RWPE2 (cell line): ENCODE data around the gene CNTNAP5.

Source experiments
- ATAC-seq: fragments of 200-7000 bp; cut with Tn5 transposase; 3 replicates; pipeline ENCODE4 v1.9.1; 2021; ENCODE audit warnings: low read depth
- DNase-seq: peaks from one replicate; pipeline ENCODE4 v3.0.0-alpha.2; 2020; ENCODE audit warnings: low spot score
- H3K27ac ChIP-seq: fragments of 450-650 bp; 2 replicates; pipeline ENCODE4 v1.5.1; 2017; ENCODE audit warnings: mild to moderate bottlenecking; ENCODE audit not compliant: poor library complexity, severe bottlenecking
- H3K27me3 ChIP-seq: fragments of 250-450 bp; sonication (Bioruptor Pico); 2 replicates; pipeline ENCODE4 v1.5.1; 2021; ENCODE audit warnings: mild to moderate bottlenecking, moderate library complexity; ENCODE audit not compliant: insufficient read depth, poor library complexity, severe bottlenecking
- H3K36me3 ChIP-seq: fragments of 250-450 bp; sonication (Bioruptor Pico); 2 replicates; pipeline ENCODE4 v1.5.1; 2020; ENCODE audit warnings: low read depth, mild to moderate bottlenecking, moderate library complexity
- H3K4me1 ChIP-seq: fragments of 250-450 bp; sonication (Bioruptor Pico); 2 replicates; pipeline ENCODE4 v1.5.1; 2021; ENCODE audit warnings: mild to moderate bottlenecking, moderate library complexity; ENCODE audit not compliant: insufficient read depth, poor library complexity, severe bottlenecking
- H3K4me3 ChIP-seq: fragments of 250-450 bp; sonication (Bioruptor Pico); 2 replicates; pipeline ENCODE4 v1.5.1; 2021; ENCODE audit warnings: mild to moderate bottlenecking, moderate library complexity; ENCODE audit not compliant: severe bottlenecking
- H3K9me3 ChIP-seq: fragments of 250-450 bp; sonication (Bioruptor Pico); 2 replicates; pipeline ENCODE4 v1.5.1; 2021; ENCODE audit warnings: mild to moderate bottlenecking, moderate library complexity; ENCODE audit not compliant: severe bottlenecking
- CTCF ChIP-seq: fragments of 450-650 bp; IDR thresholded peaks from one replicate; pipeline ENCODE4 v1.5.1; 2017; ENCODE audit warnings: mild to moderate bottlenecking, moderate library complexity; ENCODE audit not compliant: poor library complexity, severe bottlenecking

The CNTNAP5 gene

GRCh38 chr2:124269348-124269747, 244.3 kb downstream of the CNTNAP5 start:
- no peak overlapping the region for H3K27ac ChIP-seq
- ATAC-seq (no peak), DNase-seq (no peak)
- no peak for TF ChIP-seq CTCF
- no peaks in the 10 kb centered on the region for H3K27me3 ChIP-seq
- no peaks in the 10 kb centered on the region for H3K36me3 ChIP-seq
- no peaks in the 10 kb centered on the region for H3K4me1 ChIP-seq
- H3K4me3 ChIP-seq = no peak overlapping the region
- H3K9me3 ChIP-seq = no peaks in the 10 kb centered on the region

GRCh38 chr2:124272261-124272841, 247.3 kb downstream of the CNTNAP5 start:
- no peaks in the 10 kb centered on the region for H3K27me3 ChIP-seq
- H3K36me3 ChIP-seq = no peaks in the 10 kb centered on the region
- H3K9me3 ChIP-seq = no peaks in the 10 kb centered on the region
- ATAC-seq (no peak), DNase-seq (no peak)
- no peak for TF ChIP-seq CTCF
- no peaks in the 10 kb centered on the region for H3K4me1 ChIP-seq
- H3K4me3 ChIP-seq = no peak overlapping the region
- H3K27ac ChIP-seq = no peak overlapping the region

GRCh38 chr2:124281541-124281940, 256.5 kb downstream of the CNTNAP5 start:
- no peak overlapping the region for H3K4me3 ChIP-seq
- no peak for TF ChIP-seq CTCF
- ATAC-seq (no peak), DNase-seq (no peak)
- no peaks in the 10 kb centered on the region for H3K27me3 ChIP-seq
- no peaks in the 10 kb centered on the region for H3K9me3 ChIP-seq
- H3K27ac ChIP-seq = no peak overlapping the region
- no peaks in the 10 kb centered on the region for H3K36me3 ChIP-seq
- no peaks in the 10 kb centered on the region for H3K4me1 ChIP-seq

GRCh38 chr2:124283096-124283495, 258.0 kb downstream of the CNTNAP5 start:
- no peaks in the 10 kb centered on the region for H3K36me3 ChIP-seq

More at GRCh38 chr2:124283096-124283495, 258.0 kb downstream of the CNTNAP5 start:
- DNase-seq (peak; percentile 72), ATAC-seq (peak; percentile 85)
- Histone ChIP-seq H3K27ac (no peak overlapping the region), H3K4me1 (no peaks in the 10 kb centered on the region), H3K27me3 (no peaks in the 10 kb centered on the region), H3K9me3 (no peaks in the 10 kb centered on the region), H3K4me3 (no peak overlapping the region)
- no peak for TF ChIP-seq CTCF
